H1 (cell line): ENCODE measurements around the gene TBC1D25. TPM values are rescaled to one million over a fixed set of nuclear protein-coding genes. Genes with fewer than 3 reads are reported as not detected.

Experiments
- CTCF ChIA-PET: fragments of 300-600 bp; sonication (Branson Sonifier 250); formaldehyde crosslinking; loops from one replicate; lab custom pipeline; 2021; ENCODE audit not compliant: partially characterized antibody; lab: Charles Lee
- POLR2A ChIA-PET: fragments of 300-600 bp; sonication (Branson Sonifier 250); formaldehyde crosslinking; loops from one replicate; lab custom pipeline; 2021; ENCODE audit warnings: inconsistent platforms; ENCODE audit not compliant: partially characterized antibody; lab: Charles Lee
- DNase-seq, 2 experiments: peaks; one replicate each; pipeline versions ENCODE4 v3.0.0 to v3.0.0-alpha.2; 2010 to 2022; ENCODE audit warnings: low spot score in 2 of 2, low read depth in 1 of 2, mixed read lengths in 1 of 2
- FAIRE-seq: peaks from 2 replicates; lab custom pipeline; 2011; peaks lifted over from hg19 to GRCh38; lab: Jason Lieb, UNC
- H2AFZ ChIP-seq: 2 replicates; pipeline ENCODE4 v1.8.1; 2012; ENCODE audit warnings: low read length, inconsistent platforms
- H2AK5ac ChIP-seq: 2 replicates; pipeline ENCODE4 v1.6.1; 2013; ENCODE audit warnings: low read depth, low read length
- H2BK120ac ChIP-seq: replicated peaks from 2 replicates; pipeline ENCODE3; 2013; ENCODE audit warnings: low read depth, low read length, inconsistent platforms
- H2BK12ac ChIP-seq: 2 replicates; pipeline ENCODE4 v1.6.1; 2013; ENCODE audit warnings: low read depth, low read length
- H2BK15ac ChIP-seq: 2 replicates; pipeline ENCODE4 v1.6.1; 2013; ENCODE audit warnings: low read length
- H2BK20ac ChIP-seq: 2 replicates; pipeline ENCODE4 v1.6.1; 2013; ENCODE audit warnings: low read length
- H2BK5ac ChIP-seq: 2 replicates; pipeline ENCODE4 v1.6.1; 2013; ENCODE audit warnings: low read depth, low read length
- H3K14ac ChIP-seq: 2 replicates; pipeline ENCODE4 v1.6.1; 2013; ENCODE audit warnings: inconsistent platforms; ENCODE audit not compliant: insufficient read length
- H3K18ac ChIP-seq: 2 replicates; pipeline ENCODE4 v1.6.1; 2013; ENCODE audit warnings: low read length; ENCODE audit errors: extremely low read depth
- H3K23ac ChIP-seq: 2 replicates; pipeline ENCODE4 v1.6.1; 2013; ENCODE audit warnings: inconsistent platforms; ENCODE audit not compliant: insufficient read length
- H3K23me2 ChIP-seq: 2 replicates; pipeline ENCODE4 v1.6.1; 2013; ENCODE audit warnings: low read depth, low read length
- H3K27ac ChIP-seq: 2 replicates; pipeline ENCODE4 v1.6.1; 2011; ENCODE audit warnings: low read depth, low read length, inconsistent platforms
- H3K27me3 ChIP-seq, 4 experiments: replicated peaks in 1 of 4; 1 replicate in 1 of 4; 2 replicates in 3 of 4; pipeline versions ENCODE4 v1.6.1 to v1.8.1; 2011 to 2013; ENCODE audit warnings: low read length in 3 of 4, mild to moderate bottlenecking in 3 of 4, inconsistent platforms in 2 of 4, mixed read lengths in 2 of 4, moderate library complexity in 1 of 4; ENCODE audit not compliant: control insufficient read depth in 3 of 4, insufficient read depth in 3 of 4; ENCODE audit errors: extremely low read depth in 1 of 4
- H3K36me3 ChIP-seq, 4 experiments: 2 replicates each; pipeline versions ENCODE4 v1.6.1 to v1.8.1; 2011 to 2013; ENCODE audit warnings: mild to moderate bottlenecking in 4 of 4, low read length in 3 of 4, moderate library complexity in 2 of 4, control low read depth in 1 of 4, inconsistent platforms in 1 of 4; ENCODE audit not compliant: insufficient read depth in 4 of 4, control insufficient read depth in 2 of 4
- H3K4ac ChIP-seq: replicated peaks from 2 replicates; pipeline ENCODE3; 2013; ENCODE audit warnings: low read length, low read depth, mixed read lengths, inconsistent platforms; ENCODE audit not compliant: insufficient read length
- H3K4me1 ChIP-seq, 4 experiments: replicated peaks in 1 of 4; 1 replicate in 1 of 4; 2 replicates in 3 of 4; pipeline versions ENCODE4 v1.6.1 to v1.8.1; 2011 to 2013; ENCODE audit warnings: low read length in 3 of 4, inconsistent platforms in 2 of 4, mixed read lengths in 1 of 4; ENCODE audit not compliant: insufficient read depth in 4 of 4, control insufficient read depth in 3 of 4
- H3K4me2 ChIP-seq, 2 experiments: 2 replicates each; pipeline versions ENCODE4 v1.6.1 to v1.8.1; 2011 to 2013; ENCODE audit warnings: low read depth in 2 of 2, low read length in 2 of 2, control low read depth in 1 of 2, inconsistent platforms in 1 of 2, mild to moderate bottlenecking in 1 of 2; ENCODE audit not compliant: insufficient read depth in 1 of 2
- H3K4me3 ChIP-seq, 4 experiments: fragments of 200-600, 300-600 bp in 1 of 4; sonication (generic), shearing (Covaris generic), sonication (Bioruptor Twin) in 1 of 4; 2 replicates each; pipeline versions ENCODE4 v1.5.1 to v1.8.1; 2011 to 2016; ENCODE audit warnings: low read length in 4 of 4, low read depth in 3 of 4, control low read depth in 2 of 4, inconsistent platforms in 2 of 4, mild to moderate bottlenecking in 2 of 4, mixed read lengths in 1 of 4, moderate library complexity in 1 of 4; ENCODE audit not compliant: insufficient read depth in 2 of 4; ENCODE audit errors: extremely low read depth in 1 of 4
- H3K56ac ChIP-seq: replicated peaks from 2 replicates; pipeline ENCODE3; 2013; ENCODE audit warnings: low read depth, mild to moderate bottlenecking, mixed read lengths, low read length, inconsistent platforms; ENCODE audit not compliant: insufficient read length
- H3K79me1 ChIP-seq: 2 replicates; pipeline ENCODE4 v1.6.1; 2013; ENCODE audit warnings: low read depth, low read length, control low read depth
- H3K79me2 ChIP-seq, 2 experiments: 2 replicates each; pipeline versions ENCODE4 v1.6.1 to v1.8.1; 2012 to 2013; ENCODE audit warnings: low read length in 2 of 2, mild to moderate bottlenecking in 2 of 2, inconsistent platforms in 1 of 2; ENCODE audit not compliant: insufficient read depth in 2 of 2, control insufficient read depth in 1 of 2
- H3K9ac ChIP-seq, 4 experiments: replicated peaks in 1 of 4; 1 replicate in 1 of 4; 2 replicates in 3 of 4; pipeline versions ENCODE4 v1.6.1 to v1.8.1; 2011 to 2013; ENCODE audit warnings: low read depth in 3 of 4, low read length in 3 of 4, control low read depth in 2 of 4, mild to moderate bottlenecking in 2 of 4, moderate library complexity in 2 of 4, inconsistent platforms in 1 of 4; ENCODE audit errors: extremely low read depth in 1 of 4
- H3K9me3 ChIP-seq, 2 experiments: 2 replicates each; pipeline versions ENCODE4 v1.6.1 to v1.8.1; 2012 to 2013; ENCODE audit warnings: mild to moderate bottlenecking in 2 of 2, moderate library complexity in 2 of 2, control low read depth in 1 of 2, inconsistent platforms in 1 of 2, low read depth in 1 of 2, low read length in 1 of 2, mixed read lengths in 1 of 2; ENCODE audit not compliant: insufficient read depth in 2 of 2
- H4K20me1 ChIP-seq, 2 experiments: replicated peaks in 1 of 2; 2 replicates each; pipeline versions ENCODE3 to v1.8.1; 2011 to 2013; ENCODE audit warnings: inconsistent platforms in 2 of 2, low read length in 2 of 2, mild to moderate bottlenecking in 1 of 2; ENCODE audit not compliant: insufficient read depth in 2 of 2, control insufficient read depth in 1 of 2
- H4K5ac ChIP-seq: 2 replicates; pipeline ENCODE4 v1.6.1; 2013; ENCODE audit warnings: low read length, low read depth, mixed read lengths, inconsistent platforms; ENCODE audit not compliant: insufficient read length
- H4K8ac ChIP-seq: 2 replicates; pipeline ENCODE4 v1.8.0; 2013; ENCODE audit warnings: mild to moderate bottlenecking, moderate library complexity, low read length, inconsistent platforms; ENCODE audit not compliant: insufficient read depth; ENCODE audit errors: extremely low read depth
- H4K91ac ChIP-seq: replicated peaks from 2 replicates; pipeline ENCODE3; 2013; ENCODE audit warnings: low read length, mixed read lengths, inconsistent platforms; ENCODE audit not compliant: insufficient read length
- BRCA1 ChIP-seq: IDR thresholded peaks from 2 replicates; pipeline ENCODE4 v1.6.1; 2012; ENCODE audit warnings: low read depth, low read length, improper control_type of control experiment
- CHD2 ChIP-seq: IDR thresholded peaks from 2 replicates; pipeline ENCODE4 v1.6.1; 2012; ENCODE audit warnings: low read length, improper control_type of control experiment
- EGR1 ChIP-seq: IDR thresholded peaks from 2 replicates; pipeline ENCODE4 v1.6.1; 2011; ENCODE audit warnings: low read depth, low read length, borderline replicate concordance
- EP300 ChIP-seq, 2 experiments: IDR thresholded peaks; 1 replicate in 1 of 2; 2 replicates in 1 of 2; pipeline ENCODE4 v1.6.1; 2011 to 2012; ENCODE audit warnings: low read depth in 2 of 2, low read length in 2 of 2, mild to moderate bottlenecking in 2 of 2, borderline replicate concordance in 1 of 2, inconsistent platforms in 1 of 2, moderate library complexity in 1 of 2
- FOSL1 ChIP-seq: IDR thresholded peaks from 2 replicates; pipeline ENCODE4 v1.6.1; 2011; ENCODE audit warnings: mild to moderate bottlenecking, low read depth, low read length, moderate library complexity; ENCODE audit not compliant: insufficient read depth
- GABPA ChIP-seq: IDR thresholded peaks from 2 replicates; pipeline ENCODE4 v1.6.1; 2011; ENCODE audit warnings: mild to moderate bottlenecking, low read length, moderate library complexity, borderline replicate concordance; ENCODE audit not compliant: insufficient read depth
- KDM1A ChIP-seq: fragments of 200-600, 300-600 bp; sonication (generic); IDR thresholded peaks from 2 replicates; pipeline ENCODE4 v1.7.1; 2016; ENCODE audit warnings: mild to moderate bottlenecking, low read length, borderline replicate concordance
- KDM4A ChIP-seq: IDR thresholded peaks from one replicate; pipeline ENCODE4 v1.7.1; 2012; ENCODE audit warnings: low read depth, mild to moderate bottlenecking, moderate library complexity, low read length, inconsistent platforms; ENCODE audit not compliant: severe bottlenecking
- MAFK ChIP-seq: IDR thresholded peaks from 2 replicates; pipeline ENCODE4 v1.6.1; 2012; ENCODE audit warnings: low read depth, mild to moderate bottlenecking, improper control_type of control experiment, low read length
- SP2 ChIP-seq: IDR thresholded peaks from 2 replicates; pipeline ENCODE4 v1.6.1; 2012; ENCODE audit warnings: mild to moderate bottlenecking, low read length, inconsistent platforms
- SUZ12 ChIP-seq: fragments of 200-600 bp; sonication (generic); IDR thresholded peaks from 2 replicates; pipeline ENCODE4 v1.6.1; 2012; ENCODE audit warnings: mild to moderate bottlenecking, inconsistent platforms, low read length, moderate library complexity, mixed read lengths
- YY1 ChIP-seq: IDR thresholded peaks from 2 replicates; pipeline ENCODE4 v1.6.1; 2011; ENCODE audit warnings: low read depth, mild to moderate bottlenecking, low read length
- WGBS, 2 experiments: shearing (Covaris generic) in 1 of 2; methylation state at CpG; one replicate each; pipeline versions ENCODE4 v1.1.6 to v1.1.7; 2013 to 2015; ENCODE audit warnings: low lambda C conversion rate in 2 of 2, mixed read lengths in 2 of 2, inconsistent platforms in 1 of 2, low coverage in 1 of 2, missing lambda C conversion rate in 1 of 2; ENCODE audit not compliant: insufficient replicate concordance in 2 of 2, insufficient coverage in 1 of 2, insufficient read length in 1 of 2; ENCODE audit errors: extremely low coverage in 1 of 2, missing lambda C conversion rate in 1 of 2; 5-methylcytosine and 5-hydroxymethylcytosine counted together
- polyA plus RNA-seq, 7 experiments: library from polyadenylated mRNA; depleted of rRNA in 3 of 7; stranded (reverse) in 5 of 7; unstranded in 2 of 7; fragments of >200 nt in 5 of 7; fragments of 200-250 nt in 2 of 7; gene quantifications; 1 replicate in 5 of 7; 2 replicates in 1 of 7; 4 replicates in 1 of 7; pipeline versions ENCODE4 v1.2.1 to v1.2.3, GENCODE V29; 2011 to 2013; ENCODE audit warnings: missing spikeins in 2 of 7, mixed read lengths in 2 of 7
- total RNA-seq: library from RNA; stranded (reverse); fragmentation: NEBNext Ultra II Directional; extraction: Animal tissue kit (Norgen Biotek cat#: 25700); gene quantifications from 2 replicates; pipeline ENCODE4 v1.2.1, GENCODE V29; 2021
- TF ChIP-seq, protein P1 (sequence below): IDR thresholded peaks from 2 replicates; pipeline ENCODE4 v1.6.1; 2011; ENCODE audit warnings: low read length, improper control_type of control experiment

TBC1D25 gene
- total and polyA plus RNA-seq, 2 of the 8 experiments (the other 6 are each of a cell fraction or from before 2014, with no cell fraction given), result 6.5 to 6.8 TPM

DNA sequence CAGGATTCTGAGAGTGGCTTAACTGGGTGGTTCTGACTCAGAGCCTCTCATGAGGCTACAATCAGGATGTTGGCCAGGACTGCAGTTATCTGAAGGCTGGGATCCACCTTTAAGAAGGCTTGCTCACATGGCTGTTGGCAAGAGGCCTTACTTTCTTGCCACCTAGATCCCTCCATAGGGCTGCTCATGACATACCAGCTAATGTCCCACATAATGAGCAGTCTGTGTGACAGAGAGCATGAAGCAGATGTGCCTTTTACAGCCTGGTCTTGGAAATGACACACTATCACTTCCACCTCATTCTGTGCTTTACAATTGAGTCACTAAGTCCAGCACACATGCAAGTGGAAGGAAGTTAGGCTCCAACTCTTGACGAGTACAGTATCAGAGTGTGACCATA, 30.4 kb downstream of the TBC1D25 start:
- DNase-seq, result no peak
- WGBS, 2 experiments, result 90% methylated on average over 1 of the region's 1 CpG; no CpG with 5 or more reads in 1 of the 2 experiments
- Histone ChIP-seq H3K4ac (no peak overlapping the region), H4K8ac (no peak overlapping the region), H4K5ac (no peak overlapping the region), H2AFZ (no peak overlapping the region), H3K56ac (no peak overlapping the region), H2BK12ac (no peak overlapping the region), H3K4me3 (no peak overlapping the region), H3K23me2 (0 out of 2 replicates have a peak, but pooled peaks cover under 1% of the 10 kb centered on the region), H3K27ac (no peak overlapping the region), H2BK5ac (no peak overlapping the region), H3K4me2 (no peak overlapping the region), H3K79me2 (peaks cover 0 to 2% of the 10 kb centered on the region in 2 experiments; a peak in 2 of 4 replicates), H3K4me1 (no peaks in the 10 kb centered on the region), H2BK20ac (no peak overlapping the region), H3K79me1 (no peaks in the 10 kb centered on the region), H2BK120ac (no peak overlapping the region), H3K18ac (no peak overlapping the region), H2BK15ac (no peak overlapping the region)
- ChIA-PET CTCF (no interaction called here), POLR2A (interaction anchor here (0.7 kb wide), 1 partner anchor 38 kb away, joined by 3 read pairs; no protein-coding TSS in a partner anchor)
- no peak for FAIRE-seq
- no peak for TF ChIP-seq EGR1
- TF ChIP-seq FOSL1, result no peak
- no peak for TF ChIP-seq EP300 (IDR thresholded peaks at IDR 0.05; ENCODE audit: borderline replicate concordance in 1 of 2, low read depth in 2 of 2, low read length in 2 of 2)
- TF ChIP-seq CHD2, result no peak
- TF ChIP-seq MAFK, result no peak
- TF ChIP-seq BRCA1, result no peak
- TF ChIP-seq, protein P1, sequence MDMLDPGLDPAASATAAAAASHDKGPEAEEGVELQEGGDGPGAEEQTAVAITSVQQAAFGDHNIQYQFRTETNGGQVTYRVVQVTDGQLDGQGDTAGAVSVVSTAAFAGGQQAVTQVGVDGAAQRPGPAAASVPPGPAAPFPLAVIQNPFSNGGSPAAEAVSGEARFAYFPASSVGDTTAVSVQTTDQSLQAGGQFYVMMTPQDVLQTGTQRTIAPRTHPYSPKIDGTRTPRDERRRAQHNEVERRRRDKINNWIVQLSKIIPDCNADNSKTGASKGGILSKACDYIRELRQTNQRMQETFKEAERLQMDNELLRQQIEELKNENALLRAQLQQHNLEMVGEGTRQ, result no peak
- no peak for TF ChIP-seq KDM4A
- TF ChIP-seq YY1, result no peak
- no peak for TF ChIP-seq SUZ12
- TF ChIP-seq SP2, result no peak
- TF ChIP-seq KDM1A, result no peak
- TF ChIP-seq GABPA, result no peak
- TF ChIP-seq, all 59 proteins: peak for 0
- H3K23ac ChIP-seq, result no peak overlapping the region
- no peaks in the 10 kb centered on the region for H3K27me3 ChIP-seq
- H3K36me3 ChIP-seq, result no peaks in the 10 kb centered on the region; a peak in 1 of 8 replicates
- no peaks in the 10 kb centered on the region for H3K9me3 ChIP-seq
- H4K91ac ChIP-seq, result no peak overlapping the region
- no peaks in the 10 kb centered on the region for H4K20me1 ChIP-seq
- H2AK5ac ChIP-seq, result no peak overlapping the region
- no peak overlapping the region for H3K9ac ChIP-seq
- H3K14ac ChIP-seq, result no peak overlapping the region
